WTC11 (cell line): ENCODE data around the gene ADAP1. TPM values are rescaled to one million over a fixed set of nuclear protein-coding genes. Genes with fewer than 3 reads are reported as not detected.

Source experiments
- ATAC-seq: fragments of 200-7000 bp; cut with Tn5 transposase; 2 replicates; pipeline ENCODE4 v1.10.0; 2021; ENCODE audit warnings: mild to moderate bottlenecking, moderate library complexity
- CTCF ChIA-PET: fragments of 300-600 bp; sonication (Branson Sonifier 250); formaldehyde crosslinking; loops from one replicate; lab custom pipeline; 2021; ENCODE audit warnings: antibody characterized with exemption; lab: Charles Lee
- POLR2A ChIA-PET: fragments of 350-600 bp; sonication (Branson Sonifier 250); formaldehyde crosslinking; loops from one replicate; lab custom pipeline; 2021; ENCODE audit warnings: antibody characterized with exemption; lab: Charles Lee
- DNase-seq: peaks from one replicate; pipeline ENCODE4 v3.0.0; 2021; ENCODE audit warnings: low spot score
- H3K27ac Mint-ChIP-seq: 2 replicates; pipeline ENCODE4 v1.8.0; 2021; ENCODE audit warnings: mixed read lengths
- H3K27me3 Mint-ChIP-seq: 2 replicates; pipeline ENCODE4 v1.8.0; 2021; ENCODE audit warnings: low read depth, mild to moderate bottlenecking, moderate library complexity, mixed read lengths
- H3K36me3 Mint-ChIP-seq: 2 replicates; pipeline ENCODE4 v1.8.0; 2021; ENCODE audit warnings: mixed read lengths
- H3K4me1 Mint-ChIP-seq: 2 replicates; pipeline ENCODE4 v1.8.0; 2022; ENCODE audit warnings: mixed read lengths
- H3K4me3 Mint-ChIP-seq: 2 replicates; pipeline ENCODE4 v1.8.0; 2021; ENCODE audit warnings: mild to moderate bottlenecking, moderate library complexity, mixed read lengths
- H3K9me3 Mint-ChIP-seq: 2 replicates; pipeline ENCODE4 v1.8.0; 2021; ENCODE audit warnings: mixed read lengths
- ARID4B ChIP-seq: sonication (generic); formaldehyde crosslinking; IDR thresholded peaks from 2 replicates; pipeline ENCODE4 v1.8.0; 2023; ENCODE audit warnings: missing genetic modification reagents, mild to moderate bottlenecking, borderline replicate concordance
- ATF3 ChIP-seq: sonication (generic); formaldehyde crosslinking; conservative IDR thresholded peaks from 2 replicates; pipeline ENCODE4 v1.8.1; 2022; ENCODE audit warnings: mild to moderate bottlenecking, missing genetic modification reagents
- ELF4 ChIP-seq: sonication (generic); formaldehyde crosslinking; IDR thresholded peaks from 2 replicates; pipeline ENCODE4 v1.8.1; 2022; ENCODE audit warnings: low read depth, mild to moderate bottlenecking, moderate library complexity, missing genetic modification reagents
- ESRRA ChIP-seq: sonication (generic); formaldehyde crosslinking; IDR thresholded peaks from 2 replicates; pipeline ENCODE4 v1.8.1; 2022; ENCODE audit warnings: mild to moderate bottlenecking, missing genetic modification reagents, borderline replicate concordance
- GRHL2 ChIP-seq: fragments of 250-450 bp; sonication (Bioruptor Pico); IDR thresholded peaks from 2 replicates; pipeline ENCODE4 v1.8.0; 2022; ENCODE audit warnings: mild to moderate bottlenecking, moderate library complexity; ENCODE audit not compliant: insufficient replicate concordance, severe bottlenecking
- JUN ChIP-seq: sonication (generic); formaldehyde crosslinking; IDR thresholded peaks from 2 replicates; pipeline ENCODE4 v1.8.0; 2023; ENCODE audit warnings: mild to moderate bottlenecking, missing genetic modification reagents
- MXD4 ChIP-seq: fragments of 250-450 bp; sonication (Bioruptor Pico); IDR thresholded peaks from 2 replicates; pipeline ENCODE4 v1.8.0; 2021; ENCODE audit warnings: mild to moderate bottlenecking, moderate library complexity, borderline replicate concordance
- NFE2L1 ChIP-seq: sonication (generic); formaldehyde crosslinking; IDR thresholded peaks from 2 replicates; pipeline ENCODE4 v1.8.1; 2023; ENCODE audit warnings: missing genetic modification reagents
- SP1 ChIP-seq: sonication (generic); formaldehyde crosslinking; conservative IDR thresholded peaks from 2 replicates; pipeline ENCODE4 v1.8.1; 2022; ENCODE audit warnings: missing genetic modification reagents
- ZBTB21 ChIP-seq: sonication (generic); formaldehyde crosslinking; IDR thresholded peaks from 2 replicates; pipeline ENCODE4 v1.8.1; 2023; ENCODE audit warnings: mild to moderate bottlenecking, missing genetic modification reagents, borderline replicate concordance
- ZNF219 ChIP-seq: sonication (generic); formaldehyde crosslinking; IDR thresholded peaks from 2 replicates; pipeline ENCODE4 v1.8.0; 2023; ENCODE audit warnings: missing genetic modification reagents, mild to moderate bottlenecking, borderline replicate concordance
- ZNF317 ChIP-seq: sonication (generic); formaldehyde crosslinking; IDR thresholded peaks from 2 replicates; pipeline ENCODE4 v1.8.1; 2023; ENCODE audit warnings: low read depth, mild to moderate bottlenecking, moderate library complexity, missing genetic modification reagents, borderline replicate concordance
- total RNA-seq: library from RNA; stranded (reverse); gene quantifications from 3 replicates; pipeline ENCODE4 v1.2.3, GENCODE V29; 2021
- TF ChIP-seq, protein P1 (sequence below): sonication (generic); formaldehyde crosslinking; IDR thresholded peaks from 2 replicates; pipeline ENCODE4 v1.8.0; 2023; ENCODE audit warnings: missing genetic modification reagents
- TF ChIP-seq, protein P2 (sequence below): fragments of 250-450 bp; sonication (Bioruptor Pico); IDR thresholded peaks from 2 replicates; pipeline ENCODE4 v2.1.2; 2022; ENCODE audit warnings: mild to moderate bottlenecking, moderate library complexity
- TF ChIP-seq, protein P3 (sequence below): sonication (generic); formaldehyde crosslinking; IDR thresholded peaks from 2 replicates; pipeline ENCODE4 v1.8.0; 2022; ENCODE audit warnings: missing genetic modification reagents
- TF ChIP-seq, protein P4 (sequence below): fragments of 250-450 bp; sonication (Bioruptor Pico); IDR thresholded peaks from 2 replicates; pipeline ENCODE4 v1.8.0; 2021; ENCODE audit warnings: mild to moderate bottlenecking
- TF ChIP-seq, protein P5 (sequence below): sonication (generic); formaldehyde crosslinking; IDR thresholded peaks from 2 replicates; pipeline ENCODE4 v1.8.0; 2022; ENCODE audit warnings: mild to moderate bottlenecking, missing genetic modification reagents
- TF ChIP-seq, protein P6 (sequence below): sonication (generic); formaldehyde crosslinking; IDR thresholded peaks from 2 replicates; pipeline ENCODE4 v1.8.0; 2022; ENCODE audit warnings: mild to moderate bottlenecking, missing genetic modification reagents

The ADAP1 gene
- total RNA-seq, 1 experiment from 2014 or later, result 4.3 TPM

- no peak for TF ChIP-seq ZNF219 (CRISPR knock-in tag)
- TF ChIP-seq, protein P1, sequence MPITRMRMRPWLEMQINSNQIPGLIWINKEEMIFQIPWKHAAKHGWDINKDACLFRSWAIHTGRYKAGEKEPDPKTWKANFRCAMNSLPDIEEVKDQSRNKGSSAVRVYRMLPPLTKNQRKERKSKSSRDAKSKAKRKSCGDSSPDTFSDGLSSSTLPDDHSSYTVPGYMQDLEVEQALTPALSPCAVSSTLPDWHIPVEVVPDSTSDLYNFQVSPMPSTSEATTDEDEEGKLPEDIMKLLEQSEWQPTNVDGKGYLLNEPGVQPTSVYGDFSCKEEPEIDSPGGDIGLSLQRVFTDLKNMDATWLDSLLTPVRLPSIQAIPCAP (CRISPR knock-in tag), result no peak
- no peak for TF ChIP-seq MXD4
- TF ChIP-seq, protein P2, sequence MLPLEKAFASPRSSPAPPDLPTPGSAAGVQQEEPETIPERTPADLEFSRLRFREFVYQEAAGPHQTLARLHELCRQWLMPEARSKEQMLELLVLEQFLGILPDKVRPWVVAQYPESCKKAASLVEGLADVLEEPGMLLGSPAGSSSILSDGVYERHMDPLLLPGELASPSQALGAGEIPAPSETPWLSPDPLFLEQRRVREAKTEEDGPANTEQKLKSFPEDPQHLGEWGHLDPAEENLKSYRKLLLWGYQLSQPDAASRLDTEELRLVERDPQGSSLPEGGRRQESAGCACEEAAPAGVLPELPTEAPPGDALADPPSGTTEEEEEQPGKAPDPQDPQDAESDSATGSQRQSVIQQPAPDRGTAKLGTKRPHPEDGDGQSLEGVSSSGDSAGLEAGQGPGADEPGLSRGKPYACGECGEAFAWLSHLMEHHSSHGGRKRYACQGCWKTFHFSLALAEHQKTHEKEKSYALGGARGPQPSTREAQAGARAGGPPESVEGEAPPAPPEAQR (CRISPR knock-in tag), result no peak
- TF ChIP-seq, all 79 proteins: peak for 9
These were observed 8.8 kb downstream of the ADAP1 start (continued) for GRCh38 chr7:945556-946255.

DNA sequence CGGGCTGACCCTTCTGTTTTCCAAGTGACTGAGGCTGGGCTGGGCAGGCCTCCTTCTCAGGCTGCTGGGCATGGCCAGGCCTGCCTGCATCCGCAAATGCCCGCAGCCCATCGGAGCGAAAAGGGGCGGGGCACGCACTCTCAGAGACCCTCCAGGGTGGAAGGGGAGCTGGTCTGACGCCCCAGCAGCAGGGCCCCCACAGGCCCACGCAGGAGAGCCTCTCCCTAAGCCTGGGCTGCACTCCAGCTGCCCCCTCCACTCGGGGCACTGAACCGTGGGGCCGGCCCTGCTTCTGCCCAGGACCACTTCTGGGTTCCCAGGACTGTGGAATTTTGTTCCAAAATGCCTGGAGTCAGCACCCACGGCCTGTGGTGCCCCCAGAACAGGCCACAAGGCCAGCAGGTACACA, 9.3 kb downstream of the ADAP1 start:
- no peak for TF ChIP-seq ESRRA
- peaks cover 13% of the 10 kb centered on the region for H3K4me1 Mint-ChIP-seq
- ATAC-seq (no peak), DNase-seq (no peak)
- H3K27me3 Mint-ChIP-seq, result peaks cover 27% of the 10 kb centered on the region
- ChIA-PET CTCF (interaction anchor here (0.9 kb wide), 2 partner anchors 33 to 36 kb away, joined by 3 to 5 read pairs; no protein-coding TSS in a partner anchor), POLR2A (interaction anchor here (1.1 to 1.8 kb wide), 3 partner anchors 30 to 48 kb away, joined by 3 to 4 read pairs (median 3); no protein-coding TSS in a partner anchor)
- H3K27ac Mint-ChIP-seq, result no peak overlapping the region
- no peaks in the 10 kb centered on the region for H3K36me3 Mint-ChIP-seq
- H3K4me3 Mint-ChIP-seq, result no peak overlapping the region
- H3K9me3 Mint-ChIP-seq, result peaks cover 4% of the 10 kb centered on the region; the same call in 1 of the 2 replicates

DNA sequence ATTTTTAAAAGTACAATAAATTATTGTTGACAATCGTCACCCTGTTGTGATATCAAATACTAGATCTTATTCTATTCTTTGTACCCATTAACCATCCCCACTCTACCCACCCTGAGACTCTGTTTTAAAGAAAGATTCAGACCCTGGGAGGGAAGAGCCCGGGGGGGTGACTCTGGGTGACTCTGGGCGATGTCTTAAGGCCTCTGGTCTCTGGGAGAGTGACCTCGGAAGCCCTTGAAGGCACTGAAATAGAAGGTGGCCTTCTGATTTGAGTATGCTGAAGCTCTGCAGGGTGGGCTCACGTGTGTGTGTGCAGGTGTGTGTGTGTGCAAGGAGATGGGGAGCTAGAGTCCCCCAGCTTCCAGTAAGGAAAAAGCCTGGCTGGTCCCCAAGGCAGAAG, 9.7 kb downstream of the ADAP1 start:
- Mint-ChIP-seq H3K36me3 (no peaks in the 10 kb centered on the region), H3K4me3 (no peak overlapping the region), H3K4me1 (peaks cover 13% of the 10 kb centered on the region), H3K9me3 (peaks cover 4% of the 10 kb centered on the region; the same call in 1 of the 2 replicates), H3K27me3 (peaks cover 28% of the 10 kb centered on the region), H3K27ac (no peak overlapping the region)
- ATAC-seq (no peak), DNase-seq (no peak)
- POLR2A ChIA-PET, result interaction anchor here (0.7 to 1.8 kb wide), 4 partner anchors 30 to 180 kb away, joined by 3 to 4 read pairs (median 3); no protein-coding TSS in a partner anchor
- CTCF ChIA-PET, result no interaction called here
- no peak for TF ChIP-seq JUN (CRISPR knock-in tag)
- TF ChIP-seq, protein P3, sequence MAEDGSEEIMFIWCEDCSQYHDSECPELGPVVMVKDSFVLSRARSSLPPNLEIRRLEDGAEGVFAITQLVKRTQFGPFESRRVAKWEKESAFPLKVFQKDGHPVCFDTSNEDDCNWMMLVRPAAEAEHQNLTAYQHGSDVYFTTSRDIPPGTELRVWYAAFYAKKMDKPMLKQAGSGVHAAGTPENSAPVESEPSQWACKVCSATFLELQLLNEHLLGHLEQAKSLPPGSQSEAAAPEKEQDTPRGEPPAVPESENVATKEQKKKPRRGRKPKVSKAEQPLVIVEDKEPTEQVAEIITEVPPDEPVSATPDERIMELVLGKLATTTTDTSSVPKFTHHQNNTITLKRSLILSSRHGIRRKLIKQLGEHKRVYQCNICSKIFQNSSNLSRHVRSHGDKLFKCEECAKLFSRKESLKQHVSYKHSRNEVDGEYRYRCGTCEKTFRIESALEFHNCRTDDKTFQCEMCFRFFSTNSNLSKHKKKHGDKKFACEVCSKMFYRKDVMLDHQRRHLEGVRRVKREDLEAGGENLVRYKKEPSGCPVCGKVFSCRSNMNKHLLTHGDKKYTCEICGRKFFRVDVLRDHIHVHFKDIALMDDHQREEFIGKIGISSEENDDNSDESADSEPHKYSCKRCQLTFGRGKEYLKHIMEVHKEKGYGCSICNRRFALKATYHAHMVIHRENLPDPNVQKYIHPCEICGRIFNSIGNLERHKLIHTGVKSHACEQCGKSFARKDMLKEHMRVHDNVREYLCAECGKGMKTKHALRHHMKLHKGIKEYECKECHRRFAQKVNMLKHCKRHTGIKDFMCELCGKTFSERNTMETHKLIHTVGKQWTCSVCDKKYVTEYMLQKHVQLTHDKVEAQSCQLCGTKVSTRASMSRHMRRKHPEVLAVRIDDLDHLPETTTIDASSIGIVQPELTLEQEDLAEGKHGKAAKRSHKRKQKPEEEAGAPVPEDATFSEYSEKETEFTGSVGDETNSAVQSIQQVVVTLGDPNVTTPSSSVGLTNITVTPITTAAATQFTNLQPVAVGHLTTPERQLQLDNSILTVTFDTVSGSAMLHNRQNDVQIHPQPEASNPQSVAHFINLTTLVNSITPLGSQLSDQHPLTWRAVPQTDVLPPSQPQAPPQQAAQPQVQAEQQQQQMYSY (CRISPR knock-in tag), result no peak
- TF ChIP-seq, protein P4, sequence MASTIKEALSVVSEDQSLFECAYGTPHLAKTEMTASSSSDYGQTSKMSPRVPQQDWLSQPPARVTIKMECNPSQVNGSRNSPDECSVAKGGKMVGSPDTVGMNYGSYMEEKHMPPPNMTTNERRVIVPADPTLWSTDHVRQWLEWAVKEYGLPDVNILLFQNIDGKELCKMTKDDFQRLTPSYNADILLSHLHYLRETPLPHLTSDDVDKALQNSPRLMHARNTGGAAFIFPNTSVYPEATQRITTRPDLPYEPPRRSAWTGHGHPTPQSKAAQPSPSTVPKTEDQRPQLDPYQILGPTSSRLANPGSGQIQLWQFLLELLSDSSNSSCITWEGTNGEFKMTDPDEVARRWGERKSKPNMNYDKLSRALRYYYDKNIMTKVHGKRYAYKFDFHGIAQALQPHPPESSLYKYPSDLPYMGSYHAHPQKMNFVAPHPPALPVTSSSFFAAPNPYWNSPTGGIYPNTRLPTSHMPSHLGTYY (CRISPR knock-in tag), result no peak
- TF ChIP-seq GRHL2 (CRISPR knock-in tag), result no peak
- no peak for TF ChIP-seq ELF4 (CRISPR knock-in tag)
- no peak for TF ChIP-seq ARID4B (CRISPR knock-in tag)
- TF ChIP-seq, protein P5, sequence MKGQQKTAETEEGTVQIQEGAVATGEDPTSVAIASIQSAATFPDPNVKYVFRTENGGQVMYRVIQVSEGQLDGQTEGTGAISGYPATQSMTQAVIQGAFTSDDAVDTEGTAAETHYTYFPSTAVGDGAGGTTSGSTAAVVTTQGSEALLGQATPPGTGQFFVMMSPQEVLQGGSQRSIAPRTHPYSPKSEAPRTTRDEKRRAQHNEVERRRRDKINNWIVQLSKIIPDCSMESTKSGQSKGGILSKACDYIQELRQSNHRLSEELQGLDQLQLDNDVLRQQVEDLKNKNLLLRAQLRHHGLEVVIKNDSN (CRISPR knock-in tag), result no peak
- TF ChIP-seq SP1, result no peak
- no peak for TF ChIP-seq ZNF317 (CRISPR knock-in tag)
- no peak for TF ChIP-seq ZBTB21 (CRISPR knock-in tag)
- TF ChIP-seq, protein P6, sequence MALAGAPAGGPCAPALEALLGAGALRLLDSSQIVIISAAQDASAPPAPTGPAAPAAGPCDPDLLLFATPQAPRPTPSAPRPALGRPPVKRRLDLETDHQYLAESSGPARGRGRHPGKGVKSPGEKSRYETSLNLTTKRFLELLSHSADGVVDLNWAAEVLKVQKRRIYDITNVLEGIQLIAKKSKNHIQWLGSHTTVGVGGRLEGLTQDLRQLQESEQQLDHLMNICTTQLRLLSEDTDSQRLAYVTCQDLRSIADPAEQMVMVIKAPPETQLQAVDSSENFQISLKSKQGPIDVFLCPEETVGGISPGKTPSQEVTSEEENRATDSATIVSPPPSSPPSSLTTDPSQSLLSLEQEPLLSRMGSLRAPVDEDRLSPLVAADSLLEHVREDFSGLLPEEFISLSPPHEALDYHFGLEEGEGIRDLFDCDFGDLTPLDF, result no peak
- no peak for TF ChIP-seq NFE2L1 (CRISPR knock-in tag)
- no peak for TF ChIP-seq ATF3 (CRISPR knock-in tag)
